Activated naive CD8-positive, alpha-beta T cell (primary cell): Measurements from ENCODE around the gene ACSM5.

Source experiments
- H3K27ac Mint-ChIP-seq: one replicate; pipeline ENCODE4 v1.8.0; 2021; ENCODE audit warnings: mixed read lengths
- H3K27me3 Mint-ChIP-seq: one replicate; pipeline ENCODE4 v1.8.0; 2021; ENCODE audit warnings: mixed read lengths
- H3K36me3 Mint-ChIP-seq: one replicate; pipeline ENCODE4 v1.8.0; 2021; ENCODE audit warnings: mixed read lengths
- H3K4me1 Mint-ChIP-seq: one replicate; pipeline ENCODE4 v1.8.0; 2021; ENCODE audit warnings: low read depth, mixed read lengths
- H3K4me3 Mint-ChIP-seq: one replicate; pipeline ENCODE4 v1.8.0; 2021; ENCODE audit warnings: mild to moderate bottlenecking, mixed read lengths
- H3K9me3 Mint-ChIP-seq: one replicate; pipeline ENCODE4 v1.8.0; 2021; ENCODE audit warnings: low read depth, mixed read lengths

The ACSM5 gene, protein sequence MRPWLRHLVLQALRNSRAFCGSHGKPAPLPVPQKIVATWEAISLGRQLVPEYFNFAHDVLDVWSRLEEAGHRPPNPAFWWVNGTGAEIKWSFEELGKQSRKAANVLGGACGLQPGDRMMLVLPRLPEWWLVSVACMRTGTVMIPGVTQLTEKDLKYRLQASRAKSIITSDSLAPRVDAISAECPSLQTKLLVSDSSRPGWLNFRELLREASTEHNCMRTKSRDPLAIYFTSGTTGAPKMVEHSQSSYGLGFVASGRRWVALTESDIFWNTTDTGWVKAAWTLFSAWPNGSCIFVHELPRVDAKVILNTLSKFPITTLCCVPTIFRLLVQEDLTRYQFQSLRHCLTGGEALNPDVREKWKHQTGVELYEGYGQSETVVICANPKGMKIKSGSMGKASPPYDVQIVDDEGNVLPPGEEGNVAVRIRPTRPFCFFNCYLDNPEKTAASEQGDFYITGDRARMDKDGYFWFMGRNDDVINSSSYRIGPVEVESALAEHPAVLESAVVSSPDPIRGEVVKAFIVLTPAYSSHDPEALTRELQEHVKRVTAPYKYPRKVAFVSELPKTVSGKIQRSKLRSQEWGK

DNA sequence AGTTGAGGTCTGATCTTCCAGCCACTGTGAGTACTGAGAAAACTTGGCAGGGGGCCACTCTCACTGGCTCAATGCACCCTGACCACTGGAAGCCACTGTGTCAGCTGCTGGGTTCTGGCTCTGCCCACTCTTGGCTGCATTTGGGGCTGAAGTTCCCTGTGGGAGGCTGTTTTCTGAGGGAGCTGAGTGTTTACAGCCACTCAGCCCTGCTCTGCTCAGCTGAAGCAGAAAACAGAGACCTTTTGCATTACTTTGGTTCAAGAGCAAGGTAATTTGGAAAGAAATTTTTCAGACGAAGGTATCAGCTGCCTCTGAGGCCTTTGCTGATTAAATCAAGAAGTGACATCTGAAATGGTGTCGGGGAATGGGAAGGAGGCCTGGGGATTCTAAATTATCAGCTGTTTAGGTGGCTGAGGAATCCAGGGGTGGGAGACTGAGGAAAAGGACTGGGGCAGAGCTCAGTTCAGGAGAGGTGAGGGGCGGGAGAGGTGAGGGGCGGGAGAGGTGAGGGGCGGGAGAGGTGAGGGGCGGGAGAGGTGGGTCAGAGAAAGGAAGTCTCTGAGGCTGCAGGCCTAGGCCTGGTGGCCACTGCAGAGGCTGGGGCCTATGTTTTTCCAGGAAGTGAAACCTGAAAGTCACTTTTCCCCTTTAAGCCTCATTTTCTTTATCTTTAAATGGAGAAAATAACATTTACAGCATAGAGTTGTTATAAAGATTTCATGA, at the start of gene ACSM5:
Gene ACSM5, plus strand, starts transcription at position 137 of the 723 bp plus-strand sequence. CDS start 1,951 bp downstream, outside the sequence.
- H3K27ac Mint-ChIP-seq: no peak within 1 kb of the TSS
- H3K9me3 Mint-ChIP-seq: no peaks in the 10 kb centered on the region
- no peaks in the 10 kb centered on the region for H3K36me3 Mint-ChIP-seq
- no peaks in the 10 kb centered on the region for H3K4me1 Mint-ChIP-seq
- peaks cover 6% of the 10 kb centered on the region for H3K27me3 Mint-ChIP-seq
- no peak within 1 kb of the TSS for H3K4me3 Mint-ChIP-seq

DNA sequence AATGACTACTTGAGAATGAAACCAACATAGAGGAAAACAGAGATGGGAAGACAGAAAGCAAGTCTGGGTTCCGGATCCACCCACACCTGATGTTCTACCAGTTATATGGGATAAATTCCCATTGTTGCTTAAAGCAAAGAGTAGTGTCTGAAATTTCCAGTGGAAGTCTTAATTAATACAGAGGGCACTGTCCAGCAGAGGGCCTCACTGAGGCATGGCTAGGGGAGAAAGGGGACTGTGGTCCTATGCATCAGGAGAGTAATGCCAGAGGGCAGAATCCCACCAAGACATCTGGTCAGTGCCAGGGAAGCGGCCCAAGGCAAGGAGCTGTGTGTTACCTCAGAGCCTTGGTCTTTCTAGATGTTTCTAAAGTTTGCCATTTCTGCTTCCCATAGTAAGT, 49.3 kb upstream of the ACSM5 start:
- H3K36me3 Mint-ChIP-seq: no peaks in the 10 kb centered on the region
- H3K9me3 Mint-ChIP-seq: no peaks in the 10 kb centered on the region
- no peak overlapping the region for H3K4me3 Mint-ChIP-seq
- H3K27me3 Mint-ChIP-seq: peaks cover 11% of the 10 kb centered on the region
- H3K27ac Mint-ChIP-seq: no peak overlapping the region
- H3K4me1 Mint-ChIP-seq: no peaks in the 10 kb centered on the region

DNA sequence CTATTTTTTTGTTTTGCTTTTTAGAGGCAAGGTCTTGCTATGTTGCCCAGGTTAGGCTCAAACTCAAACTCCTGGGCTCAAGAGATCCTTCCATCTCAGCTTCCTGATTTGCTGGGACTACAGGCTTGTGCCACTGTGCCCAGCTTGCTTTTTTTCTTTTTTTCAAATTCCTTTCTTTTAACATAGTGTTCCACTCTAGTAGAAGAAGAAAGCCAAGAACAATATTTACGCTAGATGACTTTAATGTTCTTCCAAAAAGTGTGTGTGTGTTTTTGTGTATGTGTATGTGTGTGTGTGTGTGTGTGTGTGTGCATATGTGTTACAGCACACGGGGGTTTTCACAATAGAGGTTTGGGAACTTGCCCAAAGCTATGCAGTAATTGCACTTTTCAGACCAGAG, 46.1 kb upstream of the ACSM5 start:
- H3K4me1 Mint-ChIP-seq: no peaks in the 10 kb centered on the region
- no peak overlapping the region for H3K4me3 Mint-ChIP-seq
- H3K9me3 Mint-ChIP-seq: no peaks in the 10 kb centered on the region
- H3K27ac Mint-ChIP-seq: no peak overlapping the region
- no peaks in the 10 kb centered on the region for H3K36me3 Mint-ChIP-seq
- H3K27me3 Mint-ChIP-seq: peaks cover 11% of the 10 kb centered on the region

DNA sequence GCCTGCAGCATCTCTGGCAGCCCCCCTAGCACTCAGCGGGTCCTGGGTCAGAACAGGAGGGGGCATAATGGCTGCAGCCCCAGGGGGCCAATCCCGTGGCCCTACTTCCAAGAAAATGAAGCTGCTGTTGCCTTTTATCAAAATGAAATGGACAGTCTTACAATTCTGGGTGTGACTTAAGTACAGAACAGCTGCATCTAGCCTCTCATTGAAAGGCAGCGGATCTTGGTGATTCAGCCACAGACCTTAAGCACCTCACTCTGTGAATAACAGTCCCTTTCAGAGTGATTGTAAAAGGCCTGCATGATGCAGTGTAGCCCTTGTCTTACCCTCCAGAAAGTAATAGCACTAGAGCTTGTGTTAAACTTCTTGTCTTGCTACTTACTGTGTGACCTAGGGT, 45.3 kb upstream of the ACSM5 start:
- no peak overlapping the region for H3K4me3 Mint-ChIP-seq
- no peaks in the 10 kb centered on the region for H3K4me1 Mint-ChIP-seq
- no peaks in the 10 kb centered on the region for H3K9me3 Mint-ChIP-seq
- H3K27ac Mint-ChIP-seq: no peak overlapping the region
- H3K27me3 Mint-ChIP-seq: peaks cover 11% of the 10 kb centered on the region
- H3K36me3 Mint-ChIP-seq: no peaks in the 10 kb centered on the region

DNA sequence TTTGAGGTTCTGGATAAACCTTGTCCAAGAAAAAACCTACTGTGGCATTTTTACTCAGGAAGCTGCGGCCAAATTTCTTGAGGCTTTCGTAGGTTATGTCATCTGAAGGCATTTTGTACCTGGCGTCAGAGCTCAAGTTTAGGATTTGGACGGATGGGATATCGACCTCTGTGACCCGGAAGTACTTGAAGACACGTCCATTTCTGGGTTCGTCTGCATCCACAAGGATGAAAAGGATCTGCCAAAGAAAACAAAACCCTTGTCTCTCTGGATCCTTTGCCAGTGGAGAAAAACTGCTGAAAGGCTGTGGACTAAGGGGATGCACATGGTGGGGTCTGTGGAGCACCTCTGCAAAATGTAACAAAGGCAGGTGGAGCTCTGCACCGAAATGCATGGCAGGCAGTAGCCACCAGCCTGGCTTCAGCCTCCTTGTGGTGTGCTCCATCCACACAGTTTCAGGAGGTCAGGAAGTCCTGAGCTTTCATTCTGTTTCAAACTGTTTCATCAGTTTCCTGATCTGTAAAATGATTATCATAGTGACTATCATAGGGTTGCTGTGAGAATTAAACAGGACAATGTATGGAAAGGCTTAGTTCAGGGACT, 39.8 kb upstream of the ACSM5 start:
- Mint-ChIP-seq H3K4me3 (no peak overlapping the region), H3K4me1 (no peaks in the 10 kb centered on the region), H3K36me3 (no peaks in the 10 kb centered on the region), H3K9me3 (no peaks in the 10 kb centered on the region), H3K27ac (no peak overlapping the region), H3K27me3 (peaks cover 8% of the 10 kb centered on the region)

DNA sequence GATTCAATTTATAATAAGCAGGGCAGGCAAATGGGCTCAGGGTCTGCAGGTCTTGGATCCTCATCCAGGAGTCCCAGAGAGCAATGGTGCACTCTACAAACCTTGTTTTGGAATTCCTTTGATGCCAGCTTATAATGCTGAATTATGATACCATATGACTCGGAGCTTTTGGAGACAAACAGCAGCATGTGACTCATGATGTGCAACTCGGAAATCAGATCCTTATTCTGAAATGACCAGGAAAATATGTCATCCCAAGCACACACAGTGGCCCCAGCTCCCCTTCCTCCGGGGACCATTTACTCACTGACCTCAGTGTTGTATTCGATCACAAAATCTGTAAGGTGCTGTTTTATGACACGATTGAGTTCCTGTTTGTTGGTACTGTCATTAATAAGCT, 36.6 kb upstream of the ACSM5 start:
- Mint-ChIP-seq H3K36me3 (no peaks in the 10 kb centered on the region), H3K4me1 (no peaks in the 10 kb centered on the region), H3K4me3 (no peak overlapping the region), H3K27ac (no peak overlapping the region), H3K9me3 (no peaks in the 10 kb centered on the region), H3K27me3 (peaks cover 6% of the 10 kb centered on the region)

DNA sequence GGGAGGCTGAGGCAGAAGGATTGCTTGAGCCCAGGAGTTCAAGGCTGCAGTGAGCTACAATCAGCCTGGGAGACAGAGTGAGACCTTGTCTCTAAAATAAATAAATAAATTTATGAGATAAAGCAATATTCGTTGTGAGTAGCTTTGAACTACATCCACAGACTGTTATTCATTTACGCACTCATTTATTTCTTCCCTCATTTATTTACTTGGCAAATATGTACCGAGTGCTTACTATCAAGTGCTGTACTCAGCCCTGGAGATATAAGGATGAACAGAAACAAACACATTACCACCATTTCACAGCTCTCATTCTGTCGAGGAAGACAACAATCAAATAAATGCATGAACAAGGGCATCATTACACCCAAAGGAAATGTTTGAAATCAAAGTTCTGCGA, 32.2 kb upstream of the ACSM5 start:
- peaks cover 5% of the 10 kb centered on the region for H3K27me3 Mint-ChIP-seq
- H3K9me3 Mint-ChIP-seq: no peaks in the 10 kb centered on the region
- H3K4me1 Mint-ChIP-seq: no peaks in the 10 kb centered on the region
- H3K36me3 Mint-ChIP-seq: no peaks in the 10 kb centered on the region
- no peak overlapping the region for H3K27ac Mint-ChIP-seq
- no peak overlapping the region for H3K4me3 Mint-ChIP-seq

DNA sequence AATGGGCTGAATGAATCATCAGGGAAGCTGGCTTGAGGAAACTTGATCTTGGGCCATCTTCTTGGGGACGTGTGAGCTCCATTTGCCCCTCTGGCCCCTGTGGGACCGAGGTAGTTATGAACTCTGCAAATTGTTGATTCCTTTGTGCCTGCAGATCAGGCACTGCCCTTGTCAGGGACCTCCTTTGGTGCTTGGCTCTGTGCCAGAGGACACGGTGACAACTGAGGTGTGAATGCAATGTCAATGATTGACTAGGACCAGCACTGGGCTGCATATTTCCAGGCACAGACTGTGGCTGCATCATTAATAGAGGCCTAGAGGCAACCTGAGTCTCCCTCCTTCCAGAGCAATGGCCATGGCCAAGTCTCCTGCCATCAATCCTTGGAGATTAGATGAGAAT, 28.6 kb upstream of the ACSM5 start:
- H3K27ac Mint-ChIP-seq: no peak overlapping the region
- no peaks in the 10 kb centered on the region for H3K36me3 Mint-ChIP-seq
- no peak overlapping the region for H3K4me3 Mint-ChIP-seq
- H3K4me1 Mint-ChIP-seq: no peaks in the 10 kb centered on the region
- H3K27me3 Mint-ChIP-seq: peaks cover 5% of the 10 kb centered on the region
- no peaks in the 10 kb centered on the region for H3K9me3 Mint-ChIP-seq

DNA sequence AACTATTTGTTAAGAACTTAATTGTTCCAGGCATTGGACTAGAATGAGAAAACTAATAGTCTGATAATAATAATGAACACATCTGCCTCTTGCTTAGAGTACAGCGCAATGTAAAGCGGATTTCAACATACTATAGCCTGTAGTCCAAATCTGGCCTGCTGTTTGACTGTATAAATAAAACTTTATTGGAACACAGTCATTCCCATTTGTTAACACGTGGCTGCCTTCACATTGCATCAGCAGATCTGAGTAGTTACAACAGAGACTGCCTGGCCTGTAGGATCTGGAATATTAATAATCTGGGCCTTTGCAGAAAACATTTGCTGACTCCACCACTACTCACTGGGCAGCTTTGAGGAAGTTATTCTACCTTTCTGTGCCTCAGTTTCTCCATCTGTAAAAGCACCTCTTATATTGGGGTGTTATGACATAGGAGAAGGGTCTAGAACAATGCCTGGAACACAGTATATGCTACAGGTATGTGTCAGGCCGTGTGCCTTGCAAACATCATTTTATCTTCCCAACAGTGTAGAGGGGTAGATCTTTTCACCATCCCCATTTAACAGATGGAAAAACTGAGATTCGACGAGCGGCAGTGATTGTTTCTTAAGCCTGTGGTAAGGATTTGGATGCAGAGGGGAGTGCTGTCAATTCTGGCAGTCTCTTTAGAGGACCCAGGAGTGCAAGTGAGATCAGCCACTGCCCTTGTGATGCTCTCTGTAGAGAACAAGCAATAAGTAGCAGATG, 27.0 kb upstream of the ACSM5 start:
- H3K27ac Mint-ChIP-seq: no peak overlapping the region
- H3K9me3 Mint-ChIP-seq: no peaks in the 10 kb centered on the region
- H3K4me1 Mint-ChIP-seq: no peaks in the 10 kb centered on the region
- H3K27me3 Mint-ChIP-seq: peaks cover 12% of the 10 kb centered on the region
- no peak overlapping the region for H3K4me3 Mint-ChIP-seq
- no peaks in the 10 kb centered on the region for H3K36me3 Mint-ChIP-seq

DNA sequence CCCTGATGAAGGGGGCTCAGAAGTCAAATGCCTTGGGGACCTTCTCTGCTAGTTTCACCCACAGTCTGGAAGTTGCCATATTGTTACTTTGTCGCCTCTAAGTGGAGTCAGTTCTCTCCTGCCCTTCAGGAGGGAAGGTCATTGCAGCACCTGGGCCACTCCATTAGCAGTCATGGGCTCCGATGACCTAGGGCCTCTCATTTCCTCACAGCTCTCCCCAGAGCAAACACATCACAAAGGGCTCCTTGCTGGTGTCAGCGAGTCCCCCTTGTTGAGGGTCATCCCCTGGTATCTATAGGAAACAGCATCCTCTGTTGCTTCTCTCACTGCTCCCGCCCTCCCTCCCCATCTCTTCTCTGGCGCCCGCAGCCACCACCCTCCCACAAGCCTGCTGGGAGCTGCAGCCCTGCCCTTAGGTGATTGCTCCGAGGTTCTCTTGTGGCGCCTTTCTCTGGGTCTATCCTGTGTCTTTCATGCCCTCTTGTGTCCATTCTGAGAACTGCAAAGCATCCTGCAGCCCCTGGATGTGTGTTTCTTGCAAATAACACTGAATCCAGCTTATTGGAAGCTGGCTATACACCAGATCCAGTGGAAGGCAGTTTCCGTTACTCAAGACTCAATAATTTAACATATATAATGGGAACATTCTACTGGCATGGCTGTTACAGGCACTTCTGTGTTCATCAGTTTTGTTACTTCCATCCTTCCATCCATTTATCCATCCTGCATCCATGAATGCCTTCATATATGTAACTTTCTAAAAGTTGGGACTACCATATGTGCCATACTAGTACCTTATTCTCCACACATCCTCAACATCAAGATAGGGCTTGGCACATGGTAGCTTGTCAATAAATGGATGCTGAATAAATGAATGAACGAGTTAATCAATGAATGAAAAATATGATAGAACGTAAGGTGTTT, 26.0 kb upstream of the ACSM5 start:
- Mint-ChIP-seq H3K4me3 (no peak overlapping the region), H3K4me1 (no peaks in the 10 kb centered on the region), H3K27me3 (peaks cover 14% of the 10 kb centered on the region), H3K9me3 (no peaks in the 10 kb centered on the region), H3K36me3 (no peaks in the 10 kb centered on the region), H3K27ac (no peak overlapping the region)

DNA sequence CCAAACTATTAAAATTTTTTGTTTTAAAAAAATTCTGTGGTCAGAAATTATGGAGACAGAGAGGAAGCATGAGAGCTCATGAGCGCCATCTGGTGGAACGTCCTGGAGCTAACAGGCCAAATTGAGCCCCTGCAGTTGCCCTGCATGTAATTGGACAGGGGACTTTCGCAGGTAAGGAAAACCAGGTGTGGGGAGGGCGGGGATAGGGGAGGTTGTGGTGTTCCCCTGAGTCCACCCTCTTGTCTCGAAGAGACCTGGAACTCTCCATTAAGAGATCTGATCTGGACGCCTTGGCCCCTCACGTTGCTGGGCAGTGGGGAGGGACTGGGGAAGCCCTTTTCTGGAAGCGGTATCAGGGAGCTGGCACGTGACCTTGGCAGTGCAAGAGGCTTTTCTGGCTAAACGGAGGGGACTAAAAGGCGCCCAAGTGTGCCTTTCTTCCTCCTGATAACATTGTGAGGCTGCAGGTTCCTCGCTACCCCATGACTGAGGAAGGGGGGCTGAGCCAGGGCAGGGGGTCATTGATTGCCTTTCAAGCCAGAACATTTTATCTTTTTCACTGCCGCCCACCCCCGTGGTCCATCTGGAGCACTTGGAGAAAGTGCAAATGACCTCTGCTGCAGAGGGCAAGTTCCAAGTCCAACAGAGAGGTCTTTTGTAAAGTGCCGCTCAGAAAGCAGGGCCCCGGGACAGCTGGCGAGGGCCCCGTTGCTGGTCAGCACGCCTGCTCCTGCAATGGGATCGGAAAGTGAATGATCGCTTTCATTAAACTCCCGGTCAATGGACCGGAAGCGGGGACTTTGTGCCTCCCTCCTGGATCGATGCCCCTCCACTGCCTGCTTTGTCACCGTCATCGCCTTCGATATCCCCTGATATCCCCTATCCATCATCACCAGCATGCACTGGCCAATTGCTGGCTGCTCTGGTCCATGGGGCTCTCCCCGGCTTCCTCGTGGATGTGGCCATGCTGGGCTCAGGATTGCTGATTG, 23.2 kb upstream of the ACSM5 start:
- Mint-ChIP-seq H3K9me3 (no peaks in the 10 kb centered on the region), H3K36me3 (no peaks in the 10 kb centered on the region), H3K4me3 (no peak overlapping the region), H3K4me1 (no peaks in the 10 kb centered on the region), H3K27me3 (peaks cover 12% of the 10 kb centered on the region), H3K27ac (peak overlapping the region; percentile 25)

DNA sequence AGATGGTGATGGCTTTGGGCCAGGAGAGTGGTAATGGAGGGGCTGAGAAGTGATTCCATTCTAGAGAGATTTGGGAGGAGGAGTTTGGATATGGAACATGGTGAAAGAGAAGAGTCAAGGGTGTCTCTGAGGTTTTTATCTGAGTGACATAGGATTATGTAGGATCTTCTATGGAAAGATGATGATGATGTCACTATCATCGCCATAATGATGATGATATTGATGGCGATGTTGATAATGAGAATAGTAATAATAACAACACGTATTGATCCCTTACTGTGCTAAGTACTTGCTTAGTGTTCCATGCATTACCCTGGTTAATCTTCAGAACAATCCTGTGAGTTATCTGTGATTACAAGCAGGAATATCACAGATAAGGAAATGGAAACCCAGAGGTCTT, 21.4 kb upstream of the ACSM5 start:
- no peaks in the 10 kb centered on the region for H3K36me3 Mint-ChIP-seq
- no peaks in the 10 kb centered on the region for H3K4me1 Mint-ChIP-seq
- H3K9me3 Mint-ChIP-seq: no peaks in the 10 kb centered on the region
- no peak overlapping the region for H3K27ac Mint-ChIP-seq
- peaks cover 12% of the 10 kb centered on the region for H3K27me3 Mint-ChIP-seq
- no peak overlapping the region for H3K4me3 Mint-ChIP-seq

DNA sequence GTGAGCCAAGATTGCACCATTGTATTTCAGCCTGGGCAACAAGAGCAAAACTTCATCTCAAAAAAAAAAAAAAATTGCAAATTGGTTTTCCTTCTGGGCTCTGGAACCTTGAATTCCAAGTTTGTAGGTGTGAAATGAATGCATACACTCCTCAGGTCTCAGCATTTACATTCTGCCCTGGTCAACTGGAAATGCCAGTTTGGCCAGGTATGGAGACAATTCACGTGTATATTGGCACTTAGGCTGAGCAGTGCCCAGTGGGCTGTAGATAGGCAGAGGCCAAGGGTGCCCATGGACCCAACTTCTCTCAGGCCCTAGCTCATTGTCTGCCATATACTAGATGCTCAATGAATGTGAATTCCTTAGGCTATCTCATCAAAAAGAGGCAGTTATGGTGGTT, 20.5 kb upstream of the ACSM5 start:
- no peak overlapping the region for H3K27ac Mint-ChIP-seq
- no peaks in the 10 kb centered on the region for H3K36me3 Mint-ChIP-seq
- no peak overlapping the region for H3K4me3 Mint-ChIP-seq
- no peaks in the 10 kb centered on the region for H3K4me1 Mint-ChIP-seq
- peaks cover 12% of the 10 kb centered on the region for H3K27me3 Mint-ChIP-seq
- H3K9me3 Mint-ChIP-seq: no peaks in the 10 kb centered on the region
